ENCODE measurements around the gene ATP8B4.

DNA sequence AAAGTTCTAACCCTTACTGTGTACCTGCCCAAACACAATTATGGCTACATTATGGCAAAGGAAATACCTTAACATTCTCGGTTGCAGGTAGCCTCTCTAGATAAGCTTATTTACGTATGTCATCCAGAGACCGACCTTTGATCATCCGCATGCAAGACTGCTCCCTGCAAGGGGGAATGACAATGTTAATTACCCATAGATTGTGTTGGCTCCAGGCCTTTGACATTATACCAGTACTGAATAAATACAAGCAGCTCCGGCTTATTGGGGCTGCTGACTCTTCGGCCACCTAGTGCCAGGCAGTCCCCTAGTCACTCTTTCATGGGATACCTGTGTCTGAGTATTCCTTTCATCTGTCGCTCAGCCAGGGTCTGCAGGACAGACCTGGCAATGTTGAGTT is 274.6 kb downstream of the ATP8B4 start:
- TF ChIP-seq EZH2 (IDR thresholded peaks at IDR 0.05; ENCODE audit: borderline replicate concordance, low read depth, low read length, severe bottlenecking), result no peak
- TF ChIP-seq, protein P1, sequence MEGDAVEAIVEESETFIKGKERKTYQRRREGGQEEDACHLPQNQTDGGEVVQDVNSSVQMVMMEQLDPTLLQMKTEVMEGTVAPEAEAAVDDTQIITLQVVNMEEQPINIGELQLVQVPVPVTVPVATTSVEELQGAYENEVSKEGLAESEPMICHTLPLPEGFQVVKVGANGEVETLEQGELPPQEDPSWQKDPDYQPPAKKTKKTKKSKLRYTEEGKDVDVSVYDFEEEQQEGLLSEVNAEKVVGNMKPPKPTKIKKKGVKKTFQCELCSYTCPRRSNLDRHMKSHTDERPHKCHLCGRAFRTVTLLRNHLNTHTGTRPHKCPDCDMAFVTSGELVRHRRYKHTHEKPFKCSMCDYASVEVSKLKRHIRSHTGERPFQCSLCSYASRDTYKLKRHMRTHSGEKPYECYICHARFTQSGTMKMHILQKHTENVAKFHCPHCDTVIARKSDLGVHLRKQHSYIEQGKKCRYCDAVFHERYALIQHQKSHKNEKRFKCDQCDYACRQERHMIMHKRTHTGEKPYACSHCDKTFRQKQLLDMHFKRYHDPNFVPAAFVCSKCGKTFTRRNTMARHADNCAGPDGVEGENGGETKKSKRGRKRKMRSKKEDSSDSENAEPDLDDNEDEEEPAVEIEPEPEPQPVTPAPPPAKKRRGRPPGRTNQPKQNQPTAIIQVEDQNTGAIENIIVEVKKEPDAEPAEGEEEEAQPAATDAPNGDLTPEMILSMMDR (IDR thresholded peaks at IDR 0.05; ENCODE audit: borderline replicate concordance, extremely low read depth, low read length, poor library complexity, severe bottlenecking), result no peak

All from DND-41 (cell line).